ENCODE measurements around the gene CORO2A.

Gene CORO2A

DNA sequence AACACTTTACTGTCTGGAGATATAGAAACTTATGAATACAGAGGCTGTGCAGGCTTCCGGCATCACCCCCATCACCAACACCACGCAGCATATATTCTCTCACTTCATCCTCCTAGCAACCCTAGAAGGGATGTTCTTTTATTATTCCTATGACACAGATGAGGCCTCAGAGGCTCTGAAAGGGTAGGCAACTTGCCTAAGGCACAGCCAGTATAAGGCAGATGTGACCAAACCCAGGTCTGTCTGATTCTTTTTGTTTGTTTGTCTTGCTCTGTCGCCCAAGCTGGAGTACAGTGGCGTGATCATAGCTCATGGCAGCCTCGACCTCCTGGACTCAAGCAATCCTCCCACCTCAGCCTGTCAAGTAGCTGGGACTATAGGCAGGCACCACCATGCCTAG is 22.8 kb upstream of the CORO2A start:
- POLR2A ChIA-PET, result no interaction called here
- H3K4me1 ChIP-seq (ENCODE audit: control extremely low read depth in 1 of 4, control insufficient read depth in 4 of 4, insufficient read depth in 4 of 4, low read length in 3 of 4), result no peaks in the 10 kb centered on the region
- CTCF ChIA-PET, result interaction anchor here (0.9 to 1.8 kb wide), 6 partner anchors 11 to 141 kb away, joined by 3 to 5 read pairs (median 4); no protein-coding TSS in a partner anchor

DNA sequence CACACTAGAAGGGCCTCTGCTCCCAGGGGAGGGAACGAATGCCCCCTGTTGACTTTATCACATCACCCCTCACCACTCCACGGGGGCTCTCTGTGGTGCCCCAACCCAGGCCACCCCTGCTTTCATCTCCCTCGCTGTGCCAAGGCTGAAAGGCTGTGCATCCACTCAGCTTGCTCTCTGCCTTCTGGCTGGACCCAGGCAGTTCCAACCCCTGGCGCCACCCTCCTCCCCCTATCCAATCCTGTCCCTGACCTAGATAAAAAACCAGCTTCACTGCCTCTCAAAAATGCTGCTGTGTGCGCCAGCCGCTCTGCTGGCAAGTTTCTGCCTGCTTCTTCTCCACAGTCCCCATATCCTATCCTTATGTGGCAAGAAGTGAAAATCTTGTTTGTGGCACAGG is 22.4 kb upstream of the CORO2A start:
- H3K4me1 ChIP-seq (ENCODE audit: control extremely low read depth in 1 of 4, control insufficient read depth in 4 of 4, insufficient read depth in 4 of 4, low read length in 3 of 4), result no peaks in the 10 kb centered on the region
- H3K27ac ChIP-seq (ENCODE audit: insufficient read depth in 1 of 2, low read depth in 1 of 2, low read length in 2 of 2, poor library complexity in 1 of 2, severe bottlenecking in 2 of 2), result no peak overlapping the region
- no peaks in the 10 kb centered on the region for H3K27me3 ChIP-seq (replicated peaks in 2 of 5; ENCODE audit: control insufficient read depth in 4 of 5, insufficient read depth in 5 of 5, low read length in 4 of 5)
- no peak for DNase-seq
- H3K9me3 ChIP-seq (ENCODE audit: control extremely low read depth in 1 of 5, control insufficient read depth in 4 of 5, insufficient read depth in 2 of 5, low read depth in 1 of 5, low read length in 4 of 5), result no peaks in the 10 kb centered on the region
- H3K4me3 ChIP-seq (ENCODE audit: control insufficient read depth in 1 of 7, extremely low read depth in 1 of 7, insufficient read depth in 4 of 7, low read depth in 2 of 7, low read length in 6 of 7), result no peak overlapping the region
- 87% methylated on average over 6 of the region's 6 CpGs for WGBS (ENCODE audit: insufficient coverage)
- ChIA-PET CTCF (interaction anchor here (0.9 to 1.8 kb wide), 5 partner anchors 10 to 141 kb away, joined by 3 to 4 read pairs (median 3); no protein-coding TSS in a partner anchor), POLR2A (no interaction called here)
- peaks cover 2 to 78% (median 15%) of the 10 kb centered on the region in 4 experiments for H3K36me3 ChIP-seq (ENCODE audit: control insufficient read depth in 4 of 4, insufficient read depth in 4 of 4, low read length in 3 of 4)

More for the DNA sequence above, 22.8 kb upstream of the CORO2A start:
- Histone ChIP-seq H3K27me3 (replicated peaks in 2 of 5; ENCODE audit: control insufficient read depth in 4 of 5, insufficient read depth in 5 of 5, low read length in 4 of 5) (no peaks in the 10 kb centered on the region), H3K4me3 (ENCODE audit: control insufficient read depth in 1 of 7, extremely low read depth in 1 of 7, insufficient read depth in 4 of 7, low read depth in 2 of 7, low read length in 6 of 7) (no peak overlapping the region), H3K9me3 (ENCODE audit: control extremely low read depth in 1 of 5, control insufficient read depth in 4 of 5, insufficient read depth in 2 of 5, low read depth in 1 of 5, low read length in 4 of 5) (no peaks in the 10 kb centered on the region), H3K27ac (ENCODE audit: insufficient read depth in 1 of 2, low read depth in 1 of 2, low read length in 2 of 2, poor library complexity in 1 of 2, severe bottlenecking in 2 of 2) (no peak overlapping the region), H3K36me3 (ENCODE audit: control insufficient read depth in 4 of 4, insufficient read depth in 4 of 4, low read length in 3 of 4) (peaks cover 2 to 79% (median 20%) of the 10 kb centered on the region in 4 experiments)
- no peak for DNase-seq
- WGBS (ENCODE audit: insufficient coverage), result 100% methylated on average over 3 of the region's 5 CpGs

DNA sequence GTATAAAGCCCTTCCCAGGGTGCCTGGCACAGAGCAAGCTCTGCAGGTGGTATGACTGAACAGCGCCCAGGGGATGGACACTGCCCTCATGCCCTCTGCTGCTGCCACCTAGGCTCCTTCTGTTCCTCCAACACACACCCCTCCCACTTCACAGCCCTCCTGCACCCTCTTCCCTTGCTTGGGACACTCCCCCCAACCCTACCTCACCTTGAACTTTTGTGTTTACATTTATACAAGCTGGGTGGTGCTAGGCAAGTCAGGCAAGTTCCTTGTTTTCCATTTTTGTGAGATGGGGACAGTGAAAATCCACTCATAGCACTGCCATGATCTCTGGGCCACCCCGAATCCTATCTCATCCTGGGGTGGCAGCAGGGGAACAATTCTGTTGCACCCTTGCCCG is 18.8 kb upstream of the CORO2A start:
- Histone ChIP-seq H3K4me1 (ENCODE audit: control extremely low read depth in 1 of 4, control insufficient read depth in 4 of 4, insufficient read depth in 4 of 4, low read length in 3 of 4) (no peaks in the 10 kb centered on the region), H3K4me3 (ENCODE audit: control insufficient read depth in 1 of 7, extremely low read depth in 1 of 7, insufficient read depth in 4 of 7, low read depth in 2 of 7, low read length in 6 of 7) (no peak overlapping the region), H3K27me3 (replicated peaks in 2 of 5; ENCODE audit: control insufficient read depth in 4 of 5, insufficient read depth in 5 of 5, low read length in 4 of 5) (no peaks in the 10 kb centered on the region), H3K9me3 (ENCODE audit: control extremely low read depth in 1 of 5, control insufficient read depth in 4 of 5, insufficient read depth in 2 of 5, low read depth in 1 of 5, low read length in 4 of 5) (no peaks in the 10 kb centered on the region), H3K27ac (ENCODE audit: insufficient read depth in 1 of 2, low read depth in 1 of 2, low read length in 2 of 2, poor library complexity in 1 of 2, severe bottlenecking in 2 of 2) (no peak overlapping the region), H3K36me3 (ENCODE audit: control insufficient read depth in 4 of 4, insufficient read depth in 4 of 4, low read length in 3 of 4) (peaks cover 0 to 70% (median 18%) of the 10 kb centered on the region in 4 experiments)
- CTCF ChIA-PET, result interaction anchor here (1.0 to 2.3 kb wide), 11 partner anchors 9 to 140 kb away, joined by 3 to 7 read pairs (median 4); partner anchors contain the start of gene TRIM14
- WGBS (ENCODE audit: insufficient coverage), result 96% methylated on average over 3 of the region's 3 CpGs
- no peak for DNase-seq
- POLR2A ChIA-PET, result no interaction called here

DNA sequence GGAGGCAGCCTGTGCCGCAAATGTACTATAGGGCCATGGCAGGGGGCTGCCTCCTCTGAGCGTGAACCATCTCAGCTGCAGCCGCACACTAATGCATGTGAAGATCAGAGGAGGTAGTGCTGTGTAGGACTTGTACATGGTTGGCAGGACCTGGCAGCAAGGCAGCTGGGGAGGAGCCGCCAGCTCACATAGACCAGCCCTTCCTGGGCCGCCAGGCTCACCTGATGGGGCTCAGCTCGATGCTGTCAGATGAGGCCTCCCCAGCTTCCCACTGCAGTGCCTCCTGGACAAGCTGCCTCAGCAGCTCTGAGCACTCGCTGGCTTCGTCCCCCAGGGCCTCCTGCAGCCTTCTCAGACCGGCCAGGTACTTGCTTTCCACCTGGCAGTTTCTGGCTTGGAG is 18.0 kb upstream of the CORO2A start:
- H3K27ac ChIP-seq (ENCODE audit: insufficient read depth in 1 of 2, low read depth in 1 of 2, low read length in 2 of 2, poor library complexity in 1 of 2, severe bottlenecking in 2 of 2), result no peak overlapping the region
- no peak for DNase-seq
- POLR2A ChIA-PET, result no interaction called here
- CTCF ChIA-PET, result interaction anchor here (0.6 to 6.2 kb wide), 13 partner anchors 8 to 139 kb away, joined by 3 to 52 read pairs (median 4); partner anchors contain the start of gene TRIM14
- H3K4me3 ChIP-seq (ENCODE audit: control insufficient read depth in 1 of 7, extremely low read depth in 1 of 7, insufficient read depth in 4 of 7, low read depth in 2 of 7, low read length in 6 of 7), result no peak overlapping the region
- H3K36me3 ChIP-seq (ENCODE audit: control insufficient read depth in 4 of 4, insufficient read depth in 4 of 4, low read length in 3 of 4), result peaks cover 0 to 62% (median 18%) of the 10 kb centered on the region in 4 experiments
- peaks cover 0 to 2% (median 0%) of the 10 kb centered on the region in 4 experiments for H3K4me1 ChIP-seq (ENCODE audit: control extremely low read depth in 1 of 4, control insufficient read depth in 4 of 4, insufficient read depth in 4 of 4, low read length in 3 of 4)
- no peaks in the 10 kb centered on the region for H3K27me3 ChIP-seq (replicated peaks in 2 of 5; ENCODE audit: control insufficient read depth in 4 of 5, insufficient read depth in 5 of 5, low read length in 4 of 5)
- whole genome bisulfite sequencing (ENCODE audit: insufficient coverage), result 96% methylated on average over 7 of the region's 9 CpGs
- no peaks in the 10 kb centered on the region for H3K9me3 ChIP-seq (ENCODE audit: control extremely low read depth in 1 of 5, control insufficient read depth in 4 of 5, insufficient read depth in 2 of 5, low read depth in 1 of 5, low read length in 4 of 5)

DNA sequence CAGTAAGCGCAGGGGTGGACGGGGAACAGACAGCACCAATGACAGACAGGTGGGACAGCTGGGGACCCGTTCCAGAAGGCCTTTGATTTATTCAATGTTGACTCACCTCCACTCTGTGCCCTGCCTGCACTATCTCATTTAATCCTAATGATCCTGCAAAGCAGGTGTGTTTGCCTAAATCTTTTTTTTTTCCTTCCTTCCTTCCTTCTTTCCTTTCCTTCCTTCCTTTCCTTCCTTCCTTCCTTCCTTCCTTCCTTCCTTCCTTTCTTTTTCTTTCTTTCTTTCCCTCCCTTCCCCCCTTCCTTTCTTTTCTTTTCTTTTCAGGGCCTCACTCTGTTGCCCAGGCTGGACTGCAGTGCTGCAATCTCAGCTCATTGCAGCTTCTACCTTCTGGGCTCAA is 17.1 kb upstream of the CORO2A start:
- H3K9me3 ChIP-seq (ENCODE audit: control extremely low read depth in 1 of 5, control insufficient read depth in 4 of 5, insufficient read depth in 2 of 5, low read depth in 1 of 5, low read length in 4 of 5), result no peaks in the 10 kb centered on the region
- no peak overlapping the region for H3K27ac ChIP-seq (ENCODE audit: insufficient read depth in 1 of 2, low read depth in 1 of 2, low read length in 2 of 2, poor library complexity in 1 of 2, severe bottlenecking in 2 of 2)
- peaks cover 0 to 2% (median 0%) of the 10 kb centered on the region in 4 experiments for H3K4me1 ChIP-seq (ENCODE audit: control extremely low read depth in 1 of 4, control insufficient read depth in 4 of 4, insufficient read depth in 4 of 4, low read length in 3 of 4)
- POLR2A ChIA-PET, result interaction anchor here (0.6 kb wide), 1 partner anchor 8 kb away, joined by 5 read pairs; no protein-coding TSS in a partner anchor
- H3K27me3 ChIP-seq (replicated peaks in 2 of 5; ENCODE audit: control insufficient read depth in 4 of 5, insufficient read depth in 5 of 5, low read length in 4 of 5), result no peaks in the 10 kb centered on the region
- peaks cover 0 to 56% (median 17%) of the 10 kb centered on the region in 4 experiments for H3K36me3 ChIP-seq (ENCODE audit: control insufficient read depth in 4 of 4, insufficient read depth in 4 of 4, low read length in 3 of 4)
- 95% methylated on average over 3 of the region's 3 CpGs for WGBS (ENCODE audit: insufficient coverage)
- H3K4me3 ChIP-seq (ENCODE audit: control insufficient read depth in 1 of 7, extremely low read depth in 1 of 7, insufficient read depth in 4 of 7, low read depth in 2 of 7, low read length in 6 of 7), result no peak overlapping the region
- DNase-seq, result no peak
- CTCF ChIA-PET, result interaction anchor here (1.4 to 6.2 kb wide), 4 partner anchors 8 to 54 kb away, joined by 3 to 52 read pairs (median 11); no protein-coding TSS in a partner anchor

DNA sequence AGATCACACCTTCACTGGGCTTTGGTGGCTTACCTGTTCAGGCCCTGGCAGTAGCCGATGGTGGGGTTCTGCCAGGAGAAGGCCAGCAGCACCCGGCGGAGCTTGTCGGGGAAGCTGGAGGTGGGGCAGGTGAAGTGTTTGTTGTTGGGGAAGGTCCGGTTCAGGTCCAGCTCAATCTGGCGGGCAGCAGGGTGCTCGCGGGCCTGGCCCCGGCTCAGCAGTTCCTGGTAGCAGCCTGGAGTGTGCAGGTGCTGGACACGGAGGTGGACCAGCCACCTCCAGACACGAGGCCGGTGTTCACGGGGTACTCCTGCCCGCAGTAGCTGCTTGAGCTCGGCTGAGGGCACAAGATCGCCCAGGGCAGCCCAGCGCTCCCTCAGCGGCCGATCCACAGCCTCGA is 16.2 kb upstream of the CORO2A start:
- ChIA-PET CTCF (interaction anchor here (0.7 to 6.2 kb wide), 8 partner anchors 9 to 567 kb away, joined by 3 to 52 read pairs (median 4); no protein-coding TSS in a partner anchor), POLR2A (no interaction called here)
- H3K4me1 ChIP-seq (ENCODE audit: control extremely low read depth in 1 of 4, control insufficient read depth in 4 of 4, insufficient read depth in 4 of 4, low read length in 3 of 4), result peaks cover 0 to 2% (median 0%) of the 10 kb centered on the region in 4 experiments
- H3K9me3 ChIP-seq (ENCODE audit: control extremely low read depth in 1 of 5, control insufficient read depth in 4 of 5, insufficient read depth in 2 of 5, low read depth in 1 of 5, low read length in 4 of 5), result no peaks in the 10 kb centered on the region
- H3K27me3 ChIP-seq (replicated peaks in 2 of 5; ENCODE audit: control insufficient read depth in 4 of 5, insufficient read depth in 5 of 5, low read length in 4 of 5), result no peaks in the 10 kb centered on the region
- peaks cover 0 to 52% (median 18%) of the 10 kb centered on the region in 4 experiments for H3K36me3 ChIP-seq (ENCODE audit: control insufficient read depth in 4 of 4, insufficient read depth in 4 of 4, low read length in 3 of 4)
- no peak for DNase-seq
- no peak overlapping the region for H3K4me3 ChIP-seq (ENCODE audit: control insufficient read depth in 1 of 7, extremely low read depth in 1 of 7, insufficient read depth in 4 of 7, low read depth in 2 of 7, low read length in 6 of 7)
- 98% methylated on average over 20 of the region's 20 CpGs for WGBS (ENCODE audit: insufficient coverage)
- H3K27ac ChIP-seq (ENCODE audit: insufficient read depth in 1 of 2, low read depth in 1 of 2, low read length in 2 of 2, poor library complexity in 1 of 2, severe bottlenecking in 2 of 2), result no peak overlapping the region

DNA sequence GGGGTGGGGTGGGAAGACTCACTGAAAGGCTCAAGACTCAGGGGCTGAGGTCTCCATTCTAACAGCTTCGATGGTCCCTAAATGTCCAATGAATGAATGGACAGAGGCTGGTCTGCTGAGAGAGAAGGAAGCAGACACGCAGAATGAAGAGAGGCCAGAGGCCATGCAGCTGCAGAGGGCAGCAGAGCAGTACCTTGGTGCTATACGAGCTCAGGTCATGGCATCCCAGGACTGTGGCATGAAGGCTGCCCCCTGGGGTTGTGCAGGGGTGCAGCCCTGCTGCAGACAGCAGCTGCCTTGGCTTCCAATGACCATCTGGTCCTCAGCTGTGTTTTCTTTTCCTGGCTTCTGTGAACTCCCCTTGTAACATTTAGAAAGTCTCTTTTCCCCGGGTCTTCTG is 15.2 kb upstream of the CORO2A start:
- no peak for DNase-seq

More for the DNA sequence above, 15.2 kb upstream of the CORO2A start:
- Histone ChIP-seq H3K4me3 (ENCODE audit: control insufficient read depth in 1 of 7, extremely low read depth in 1 of 7, insufficient read depth in 4 of 7, low read depth in 2 of 7, low read length in 6 of 7) (no peak overlapping the region), H3K27ac (ENCODE audit: insufficient read depth in 1 of 2, low read depth in 1 of 2, low read length in 2 of 2, poor library complexity in 1 of 2, severe bottlenecking in 2 of 2) (no peak overlapping the region), H3K9me3 (ENCODE audit: control extremely low read depth in 1 of 5, control insufficient read depth in 4 of 5, insufficient read depth in 2 of 5, low read depth in 1 of 5, low read length in 4 of 5) (no peaks in the 10 kb centered on the region), H3K36me3 (ENCODE audit: control insufficient read depth in 4 of 4, insufficient read depth in 4 of 4, low read length in 3 of 4) (peaks cover 0 to 52% (median 18%) of the 10 kb centered on the region in 4 experiments), H3K4me1 (ENCODE audit: control extremely low read depth in 1 of 4, control insufficient read depth in 4 of 4, insufficient read depth in 4 of 4, low read length in 3 of 4) (peaks cover 0 to 2% (median 0%) of the 10 kb centered on the region in 4 experiments), H3K27me3 (replicated peaks in 2 of 5; ENCODE audit: control insufficient read depth in 4 of 5, insufficient read depth in 5 of 5, low read length in 4 of 5) (no peaks in the 10 kb centered on the region)
- CTCF ChIA-PET, result interaction anchor here (0.7 to 6.2 kb wide), 12 partner anchors 10 to 568 kb away, joined by 3 to 52 read pairs (median 4); partner anchors contain the start of genes CORO2A and TRIM14
- 98% methylated on average over 4 of the region's 4 CpGs for WGBS (ENCODE audit: insufficient coverage)
- POLR2A ChIA-PET, result no interaction called here
